DMS53 treated with DMSO at 0.1 percent for 48 hours (cell line): Measurements from ENCODE around the gene RNF187.

Experiments used
- DNase-seq: peaks from one replicate; lab custom pipeline; 2025; ENCODE audit not compliant: unreplicated experiment; lab: John Stamatoyannopoulos, UW

The RNF187 gene

DNA sequence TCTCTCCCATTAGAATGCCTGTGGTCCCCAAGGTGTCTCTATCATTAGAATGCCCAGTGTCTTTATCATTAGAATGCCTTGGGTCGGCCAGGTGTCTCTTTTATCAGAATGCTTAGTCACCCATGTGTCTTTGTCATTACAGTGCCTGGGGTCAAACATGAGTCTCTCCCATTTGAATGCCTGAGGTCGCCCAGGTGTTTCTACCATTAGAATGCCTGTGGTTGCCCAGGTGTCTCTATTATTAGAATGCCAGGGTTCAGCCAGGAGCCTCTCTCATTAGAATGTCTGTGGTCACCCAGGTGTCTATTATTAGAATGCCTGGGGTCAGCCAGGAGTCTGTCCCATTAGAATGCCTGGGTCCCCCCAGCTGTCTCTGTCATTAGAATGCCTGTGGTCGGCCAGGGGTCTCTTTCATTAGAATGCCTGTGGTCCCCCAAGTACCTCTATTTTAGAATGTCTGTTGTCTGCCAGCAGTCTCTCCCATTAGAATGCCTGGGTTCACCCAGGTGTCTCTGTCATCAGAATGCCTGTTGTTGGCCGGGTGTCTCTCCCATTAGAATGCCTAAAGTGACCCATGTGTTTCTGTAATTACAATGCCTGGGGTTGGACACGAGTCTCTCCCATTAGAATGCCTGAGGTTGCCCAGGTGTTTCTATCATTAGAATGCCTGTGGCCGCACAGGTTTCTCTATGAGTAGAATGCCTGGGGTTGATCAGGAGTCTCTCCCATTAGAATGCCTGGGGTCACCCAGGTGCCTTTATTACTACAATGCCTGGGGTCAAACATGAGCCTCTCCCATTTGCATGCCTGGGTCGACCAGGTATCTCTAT lies 57.1 kb downstream of the RNF187 start:
- no peak for DNase-seq

DNA sequence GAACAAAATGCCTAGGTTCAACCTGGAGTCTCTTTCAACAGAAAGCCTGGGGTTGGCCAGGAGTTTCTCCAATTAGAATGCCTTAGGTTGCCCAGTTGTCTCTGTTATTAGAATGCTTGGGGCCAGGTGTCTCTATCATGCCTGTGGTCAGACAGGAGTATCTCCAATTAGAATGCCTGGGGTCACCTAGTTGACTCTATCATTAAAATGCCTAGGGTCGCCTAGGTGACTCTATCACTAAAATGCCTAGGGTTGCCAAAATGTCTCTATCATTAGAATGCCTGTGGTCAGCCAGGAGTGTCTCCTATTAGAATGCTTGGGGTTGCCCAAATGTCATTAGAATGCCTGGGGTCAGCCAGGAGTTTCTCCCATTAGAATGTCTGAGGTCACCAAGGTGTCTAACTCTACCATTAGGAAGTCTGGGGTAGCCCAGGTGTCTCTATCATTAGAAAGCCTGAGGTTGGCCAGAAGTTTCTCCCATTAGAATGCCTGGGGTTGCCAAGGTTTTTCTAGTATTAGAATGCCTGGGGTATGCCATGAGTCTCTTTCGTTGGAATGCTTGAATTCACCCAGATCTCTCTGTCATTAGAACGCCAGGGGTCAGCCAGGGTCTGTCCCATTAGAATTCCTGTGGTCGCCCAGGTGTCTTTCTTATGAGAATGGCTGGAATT lies 57.9 kb downstream of the RNF187 start:
- no peak for DNase-seq
